ENCODE measurements around the gene SKI.

DNA sequence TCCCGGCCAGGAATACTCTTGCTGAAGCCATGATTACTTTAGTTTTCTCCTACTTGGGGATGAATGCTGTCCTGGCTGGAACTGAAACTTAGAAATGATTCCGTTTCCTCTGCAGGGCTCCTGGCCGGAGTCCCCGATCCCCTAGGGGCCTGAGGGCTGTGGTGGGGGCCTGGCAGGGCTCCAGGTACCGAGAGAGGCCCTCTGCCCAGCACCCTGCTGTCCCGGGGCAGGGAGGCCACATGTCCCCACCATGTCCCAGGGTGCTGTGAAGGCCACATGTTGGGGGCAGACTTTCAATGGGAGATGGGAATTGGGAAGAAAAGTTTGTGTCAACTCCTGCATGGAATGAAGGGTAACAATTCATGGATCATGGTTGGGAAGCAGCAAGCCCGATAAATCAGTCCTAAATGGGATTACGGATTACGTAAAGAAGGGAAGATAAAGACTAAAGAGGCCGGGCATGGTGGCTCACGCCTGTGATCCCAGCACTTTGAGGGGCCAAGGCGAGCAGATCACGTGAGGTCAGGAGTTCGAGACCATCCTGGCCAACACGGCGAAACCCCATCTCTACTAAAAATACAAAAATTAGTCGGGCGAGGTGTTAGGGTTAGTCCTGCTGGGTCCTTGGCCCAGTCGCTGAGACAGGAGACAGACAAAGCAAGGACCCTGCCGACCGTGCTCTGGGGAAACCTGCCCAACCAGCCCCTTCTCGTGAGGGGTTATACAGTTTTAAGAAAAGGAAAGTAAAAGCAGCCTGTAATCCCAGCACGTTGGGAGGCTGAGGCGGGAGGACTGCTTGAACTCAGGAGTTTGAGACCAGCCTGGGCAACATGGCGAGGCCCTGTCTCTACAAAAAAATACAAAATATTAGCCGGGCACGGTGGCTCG is 125.7 kb downstream of the SKI start:
- no peak for TF ChIP-seq CTCF (IDR thresholded peaks at IDR 0.05; ENCODE audit: poor library complexity)
- TF ChIP-seq EZH2phosphoT487 (IDR thresholded peaks at IDR 0.05; ENCODE audit: low read depth, severe bottlenecking, unreplicated experiment): no peak
- TF ChIP-seq EZH2 (IDR thresholded peaks at IDR 0.05; ENCODE audit: borderline replicate concordance): no peak
